GM23248 (cell line): Measurements from ENCODE around the gene OSBPL7.
"Not testable (repeated sequence)": the region's sequence is repeated elsewhere in the genome, so short reads cannot be mapped to it uniquely, and the experiment has no call there.

Experiments used
- EZH2 ChIP-seq: fragments of 200-600 bp; sonication (generic); IDR thresholded peaks from 2 replicates; pipeline ENCODE4 v1.6.1; 2018; ENCODE audit warnings: antibody characterized with exemption, mild to moderate bottlenecking; ENCODE audit not compliant: insufficient read depth, poor library complexity, severe bottlenecking
- EZH2phosphoT487 ChIP-seq: fragments of 200-600 bp; sonication (generic); IDR thresholded peaks from 2 replicates; pipeline ENCODE4 v1.6.1; 2018; ENCODE audit warnings: antibody characterized with exemption, moderate library complexity, mild to moderate bottlenecking, low read depth; ENCODE audit not compliant: insufficient read depth

DNA sequence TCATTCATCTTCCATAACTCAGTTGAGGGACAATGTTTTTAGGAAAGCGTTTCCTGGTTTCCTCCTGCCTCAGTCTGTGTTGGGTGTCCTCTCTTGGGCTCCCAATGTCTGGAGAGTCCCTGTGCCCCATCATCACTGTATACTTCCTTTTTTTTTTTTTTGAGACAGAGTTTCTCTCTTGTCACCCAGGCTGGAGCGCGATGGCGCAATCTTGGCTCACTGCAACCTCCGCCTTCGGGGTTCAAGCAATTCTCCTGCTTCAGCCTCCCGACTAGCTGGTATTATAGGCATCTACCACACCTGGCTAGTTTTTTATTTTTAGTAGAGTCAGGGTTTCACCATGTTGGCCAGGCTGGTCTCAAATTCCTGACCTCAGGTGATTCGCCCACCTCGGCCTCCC is 47.9 kb downstream of the OSBPL7 start:
- not testable (repeated sequence) for TF ChIP-seq EZH2, EZH2phosphoT487
